HG03520 (cell line): Measurements from ENCODE around the gene USP10.

Source experiments
- ATAC-seq: cut with Tn5 transposase; IDR thresholded peaks from one replicate; pipeline ENCODE4 v1.9.1; 2021; ENCODE audit warnings: mild to moderate bottlenecking, moderate library complexity; ENCODE audit not compliant: unreplicated experiment

USP10 gene

GRCh38 chr16:84699147-84699711 lies 571 bp upstream of the USP10 start:
- ATAC-seq = peak; percentile 1

- ATAC-seq = peak; percentile 38
These were observed 873 bp downstream of the USP10 start for GRCh38 chr16:84700446-84701300.

GRCh38 chr16:84703681-84704080 lies 3.9 kb downstream of the USP10 start:
- no peak for ATAC-seq

- ATAC-seq = no peak
These were observed 4.5 kb downstream of the USP10 start for GRCh38 chr16:84704253-84704652.

- ATAC-seq = no peak
These were observed 7.1 kb downstream of the USP10 start for GRCh38 chr16:84706856-84707255.

GRCh38 chr16:84709609-84710008 lies 9.8 kb downstream of the USP10 start:
- ATAC-seq = no peak

GRCh38 chr16:84710686-84711085 lies 10.9 kb downstream of the USP10 start:
- no peak for ATAC-seq

GRCh38 chr16:84712138-84712671 lies 12.4 kb downstream of the USP10 start:
- ATAC-seq = no peak

- ATAC-seq = no peak
These were observed 13.3 kb downstream of the USP10 start for GRCh38 chr16:84712801-84713775.

- ATAC-seq = no peak
These were observed 14.2 kb downstream of the USP10 start for GRCh38 chr16:84714028-84714427.

- ATAC-seq = no peak
These were observed 15.6 kb downstream of the USP10 start for GRCh38 chr16:84715424-84715823.

- no peak for ATAC-seq
These were observed 16.1 kb downstream of the USP10 start for GRCh38 chr16:84715854-84716253.

- ATAC-seq = no peak
These were observed 16.9 kb downstream of the USP10 start for GRCh38 chr16:84716740-84717139.

GRCh38 chr16:84717484-84717883 lies 17.7 kb downstream of the USP10 start:
- ATAC-seq = no peak

- no peak for ATAC-seq
These were observed 20.4 kb downstream of the USP10 start for GRCh38 chr16:84720177-84720579.

GRCh38 chr16:84722068-84722467 lies 22.3 kb downstream of the USP10 start:
- no peak for ATAC-seq

- ATAC-seq = no peak
These were observed 24.1 kb downstream of the USP10 start for GRCh38 chr16:84723906-84724305.

GRCh38 chr16:84724606-84725309 lies 25.0 kb downstream of the USP10 start:
- ATAC-seq = no peak

- no peak for ATAC-seq
These were observed 25.8 kb downstream of the USP10 start for GRCh38 chr16:84725481-84726078.

- no peak for ATAC-seq
These were observed 26.4 kb downstream of the USP10 start for GRCh38 chr16:84726079-84726668.
